ENCODE measurements around the gene MS4A6E.
"Not testable (repeated sequence)": the region's sequence is repeated elsewhere in the genome, so short reads cannot be mapped to it uniquely, and the experiment has no call there.

MS4A6E gene, protein sequence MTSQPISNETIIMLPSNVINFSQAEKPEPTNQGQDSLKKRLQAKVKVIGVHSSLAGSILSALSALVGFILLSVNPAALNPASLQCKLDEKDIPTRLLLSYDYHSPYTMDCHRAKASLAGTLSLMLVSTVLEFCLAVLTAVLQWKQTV

GRCh38 chr11:60326955-60327354 lies at the start of gene MS4A6E:
Gene MS4A6E (plus strand): TSS chr11:60327255. CDS start chr11:60334896, 7,641 bp downstream.
- DNase-seq, result no peak

DNA sequence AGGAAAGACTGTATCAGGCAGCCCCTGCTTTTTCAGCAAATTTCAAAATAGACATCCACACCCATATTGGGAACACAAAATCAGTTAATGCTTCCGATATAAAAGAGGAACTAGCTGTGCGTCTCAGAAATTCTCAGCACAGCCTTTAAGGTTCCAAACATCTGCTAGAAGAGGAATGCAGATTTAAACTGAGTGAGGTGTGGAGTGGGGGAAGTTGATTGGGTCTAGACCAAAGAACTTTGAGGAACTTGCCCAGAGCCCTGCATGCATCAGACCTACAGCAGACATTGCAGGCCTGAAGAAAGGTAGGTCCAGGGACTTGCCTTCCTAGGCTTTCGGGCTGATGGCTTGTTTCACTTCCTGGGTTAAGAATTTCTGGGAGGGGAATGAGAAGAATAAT lies 46.6 kb upstream of the MS4A6E start, which contains the start of gene MS4A4A:
Gene MS4A4A (plus strand): TSS at position 255 of the 400 bp plus-strand sequence. CDS start 10 bp downstream, at position 265.
- DNase-seq, result no peak

GRCh38 chr11:60281485-60281884 lies 45.6 kb upstream of the MS4A6E start:
- DNase-seq, result no peak

DNA sequence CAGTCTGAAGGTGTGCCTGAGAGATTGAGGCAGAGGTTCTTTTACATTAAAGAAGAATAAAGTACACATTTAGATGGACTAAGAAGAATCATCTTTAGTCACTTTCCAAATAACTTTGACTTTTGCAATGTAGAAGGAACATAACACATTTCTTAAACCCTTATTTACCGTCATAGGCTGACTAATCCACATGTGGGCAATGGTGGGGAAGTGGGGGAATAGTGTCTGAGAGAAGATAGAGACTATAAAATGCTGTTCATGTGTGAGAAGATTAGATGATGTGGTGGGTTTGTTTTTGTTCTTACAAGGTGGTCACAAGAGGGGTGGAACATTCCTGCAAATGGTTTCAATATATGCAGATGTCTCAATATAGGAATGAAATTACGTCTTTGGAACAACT lies 44.8 kb upstream of the MS4A6E start:
- no peak for DNase-seq

GRCh38 chr11:60285411-60286126 lies 41.5 kb upstream of the MS4A6E start:
- DNase-seq, result not testable (repeated sequence)

DNA sequence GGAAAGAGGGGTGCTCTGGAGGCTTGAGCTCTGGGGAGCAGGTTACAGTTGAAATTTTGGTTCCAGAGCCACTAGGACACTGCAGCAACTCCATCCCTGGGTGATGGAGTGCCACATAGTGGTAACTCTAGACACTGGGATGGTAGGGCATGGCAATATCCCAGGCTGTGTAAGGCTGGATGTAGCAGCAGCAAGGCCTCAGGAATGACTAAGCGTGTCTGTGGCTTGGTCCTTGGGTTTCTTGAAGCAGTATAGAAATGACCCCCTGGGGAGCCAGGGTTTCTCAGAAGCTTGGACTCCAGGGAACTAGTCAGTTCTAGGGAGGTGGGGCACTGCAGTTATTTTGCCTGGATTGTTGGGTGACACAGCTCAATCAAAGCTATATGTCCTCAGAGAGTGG lies 38.5 kb upstream of the MS4A6E start:
- no peak for DNase-seq

DNA sequence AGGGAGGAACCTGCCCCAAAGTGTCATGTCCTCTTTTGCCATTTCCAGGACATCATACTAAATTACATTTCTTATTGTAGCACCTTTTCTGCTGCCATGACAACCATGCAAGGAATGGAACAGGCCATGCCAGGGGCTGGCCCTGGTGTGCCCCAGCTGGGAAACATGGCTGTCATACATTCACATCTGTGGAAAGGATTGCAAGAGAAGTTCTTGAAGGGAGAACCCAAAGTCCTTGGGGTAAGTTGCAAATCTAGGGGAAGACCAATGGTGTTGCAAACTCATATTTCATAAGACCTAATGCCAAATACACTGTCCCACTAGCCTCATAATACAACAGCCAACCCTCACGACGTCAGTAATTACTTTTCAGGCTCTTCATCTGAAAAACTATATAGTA lies 34.9 kb upstream of the MS4A6E start:
- DNase-seq, result no peak

- DNase-seq, result no peak
Observed at GRCh38 chr11:60301178-60301577, 25.9 kb upstream of the MS4A6E start.

- not testable (repeated sequence) for DNase-seq
Observed at GRCh38 chr11:60301884-60302283, 25.2 kb upstream of the MS4A6E start.

GRCh38 chr11:60303661-60304060 lies 23.4 kb upstream of the MS4A6E start:
- DNase-seq, result peak in 1 of 2 experiments; percentile 6

- peak in 1 of 2 experiments; percentile 77 for DNase-seq
Observed at GRCh38 chr11:60305906-60306619, 21.0 kb upstream of the MS4A6E start.

- DNase-seq, result no peak
Observed at GRCh38 chr11:60307507-60308195, 19.4 kb upstream of the MS4A6E start.

DNA sequence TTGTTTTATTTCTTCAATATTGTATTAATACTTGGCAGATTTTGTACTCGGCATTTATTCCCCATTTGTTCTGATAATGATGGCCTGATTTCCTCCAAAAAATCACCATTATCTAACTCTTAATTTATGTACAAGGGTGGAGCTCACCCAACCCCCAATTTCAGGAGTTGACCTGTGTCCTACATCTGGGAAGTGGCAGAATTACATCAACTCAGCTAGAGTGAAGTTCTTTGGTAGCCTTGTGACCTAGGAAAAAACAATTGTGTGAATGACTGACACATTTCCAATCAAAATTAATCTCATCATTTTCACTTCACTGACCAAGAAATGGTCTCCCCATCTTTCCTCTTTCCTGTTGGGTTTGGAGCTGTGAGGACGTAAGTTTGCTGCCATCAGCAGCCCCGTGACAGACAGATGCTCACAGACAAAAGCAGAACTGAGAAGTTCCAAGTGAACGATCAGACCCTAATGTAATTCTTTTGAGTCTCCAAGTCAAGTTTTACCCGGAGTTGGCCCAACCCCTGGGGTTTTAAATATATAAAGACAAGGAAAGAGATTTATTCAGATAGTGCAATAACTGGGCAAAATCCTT lies 16.6 kb upstream of the MS4A6E start:
- DNase-seq, result no peak

GRCh38 chr11:60314635-60315321 lies 12.3 kb upstream of the MS4A6E start:
- DNase-seq, result no peak

GRCh38 chr11:60315871-60316270 lies 11.2 kb upstream of the MS4A6E start:
- DNase-seq, result no peak

DNA sequence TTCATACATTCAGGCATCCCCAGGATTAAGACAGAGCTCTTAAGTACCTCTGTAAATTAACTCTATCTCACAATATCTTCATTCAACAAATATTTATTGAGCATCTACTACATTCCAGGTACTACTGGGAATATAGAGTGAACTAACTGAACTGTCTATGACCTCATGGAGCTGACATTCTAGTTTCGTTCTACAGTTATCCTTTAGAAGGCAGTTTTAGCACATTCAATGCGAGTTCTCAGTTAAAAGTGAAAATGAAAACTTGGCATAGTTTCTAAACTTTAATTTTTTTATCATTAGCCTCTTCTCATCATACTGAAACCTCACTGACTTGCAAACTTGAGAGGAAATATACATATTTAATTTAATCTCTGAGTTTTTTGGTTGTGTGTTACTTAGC lies 10.7 kb upstream of the MS4A6E start:
- no peak for DNase-seq

DNA sequence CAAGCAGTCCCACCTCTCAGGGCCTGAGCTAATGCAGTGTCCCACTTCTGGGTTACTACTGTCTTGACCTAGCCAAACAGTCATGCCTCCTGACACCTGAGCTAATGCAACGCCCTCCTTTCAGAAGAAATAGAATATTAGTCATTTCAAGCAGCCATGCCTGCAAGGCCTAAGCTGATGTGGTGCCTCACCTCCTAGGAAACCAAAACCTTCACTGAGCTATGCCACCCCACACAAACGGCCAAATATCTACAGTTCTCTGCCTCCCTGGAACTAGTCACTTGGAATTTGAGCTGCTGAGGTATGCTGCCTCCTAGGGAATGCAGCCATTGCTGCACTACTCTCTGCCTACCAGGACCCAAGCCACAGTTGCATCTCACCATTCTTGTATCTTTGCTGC lies 8.3 kb upstream of the MS4A6E start:
- no peak for DNase-seq

GRCh38 chr11:60321051-60321450 lies 6.0 kb upstream of the MS4A6E start:
- DNase-seq, result no peak

- DNase-seq, result no peak
Observed at GRCh38 chr11:60328460-60328859, 1.4 kb downstream of the MS4A6E start.

- no peak for DNase-seq
Observed at GRCh38 chr11:60332846-60333245, 5.8 kb downstream of the MS4A6E start.

DNA sequence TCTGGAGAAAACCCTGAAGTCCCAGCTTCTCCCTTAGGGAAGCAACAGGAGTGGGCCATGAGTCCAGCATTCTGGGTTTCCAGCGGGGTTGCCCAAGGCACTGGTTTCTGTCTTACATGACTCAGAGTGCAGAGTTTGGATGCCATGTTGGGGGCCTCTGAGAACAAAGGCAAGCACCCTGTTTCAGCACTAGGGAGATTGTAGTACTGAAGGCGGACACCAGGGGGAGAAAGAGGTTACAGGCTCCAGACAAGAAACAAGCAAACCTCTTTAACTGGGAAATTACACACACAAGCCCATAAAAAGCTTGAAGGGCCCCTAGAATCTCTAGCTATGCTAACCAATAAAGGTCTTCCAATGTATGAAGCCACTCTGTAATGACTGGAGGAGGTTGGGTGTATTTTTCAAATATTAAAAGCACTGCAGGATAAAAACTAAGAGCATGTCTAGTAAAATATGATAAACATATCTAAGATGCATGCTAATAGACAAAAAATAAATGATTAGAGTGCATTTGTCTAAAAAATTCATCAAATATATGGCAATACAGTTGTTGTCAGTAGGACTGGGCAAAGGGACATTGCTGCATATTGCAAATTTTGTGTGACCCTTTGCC lies 7.1 kb downstream of the MS4A6E start:
- DNase-seq, result peak in 1 of 2 experiments; percentile 51
